ENCODE results near the gene BPIFB4. TPM values are rescaled to one million over a fixed set of nuclear protein-coding genes. Genes with fewer than 3 reads are reported as not detected.

The BPIFB4 gene
- total and polyA plus RNA-seq, 2 donors (not counting 3 experiments of a cell fraction or from before 2014, with no cell fraction given): not detected

- FAIRE-seq (no peak), DNase-seq (ENCODE audit: low read depth, low spot score) (no peak)
- Histone ChIP-seq H3K4me1 (ENCODE audit: control insufficient read depth, extremely low read depth, insufficient read depth, low read length) (no peaks in the 10 kb centered on the region), H3K9me1 (replicated peaks; ENCODE audit: control insufficient read depth, extremely low read depth, insufficient read depth, low read length) (no peaks in the 10 kb centered on the region), H3K27me3 (ENCODE audit: control insufficient read depth in 2 of 2, insufficient read depth in 2 of 2, low read length in 2 of 2) (no peaks in the 10 kb centered on the region), H3K9ac (replicated peaks; ENCODE audit: extremely low read depth, insufficient read depth, low read length) (no peak overlapping the region), H3K79me2 (ENCODE audit: control insufficient read depth, insufficient read depth, low read length) (no peaks in the 10 kb centered on the region), H3K9me3 (replicated peaks; ENCODE audit: control insufficient read depth, insufficient read depth, low read length) (no peaks in the 10 kb centered on the region), H2AFZ (ENCODE audit: low read depth, low read length) (no peak overlapping the region), H3K4me2 (ENCODE audit: insufficient read depth, low read length) (no peak overlapping the region), H3K36me3 (ENCODE audit: control insufficient read depth in 2 of 2, extremely low read depth in 1 of 2, insufficient read depth in 2 of 2, low read length in 2 of 2) (no peaks in the 10 kb centered on the region), H3K27ac (ENCODE audit: insufficient read depth, low read depth, low read length) (no peak overlapping the region), H4K20me1 (replicated peaks; ENCODE audit: control insufficient read depth, extremely low read depth, insufficient read depth, low read length) (no peaks in the 10 kb centered on the region), H3K4me3 (replicated peaks in 1 of 3; ENCODE audit: insufficient read depth in 1 of 3, low read depth in 1 of 3, low read length in 3 of 3) (no peak overlapping the region)
- dilution Hi-C loops (cut with MboI; ENCODE audit: extremely low pct_ligation_motif_present, low sequenced_read_pairs) (no loop called here), intact Hi-C loops (cut with micrococcal nuclease) (no loop called here)
- CTCF ChIA-PET: no interaction called here
- no peak for TF ChIP-seq JUN (IDR thresholded peaks at IDR 0.05; ENCODE audit: borderline replicate concordance, insufficient read depth, insufficient read length, low read depth)
- TF ChIP-seq FOS (IDR thresholded peaks at IDR 0.05; ENCODE audit: borderline replicate concordance, insufficient read depth, low read length): no peak
- no peak for TF ChIP-seq GATA2 (IDR thresholded peaks at IDR 0.05; ENCODE audit: insufficient read depth, insufficient read length, low read depth, low read length)
- no peak for TF ChIP-seq MYC (IDR thresholded peaks at IDR 0.05; ENCODE audit: low read depth, low read length)
- no peak for TF ChIP-seq POLR2A (IDR thresholded peaks at IDR 0.05; ENCODE audit: low read depth, low read length)
- POLR2A ChIA-PET: no interaction called here
- no TSS peak for BruUV-seq (replicated peaks)
Measured at GRCh38 chr20:33046412-33046811, 33.0 kb upstream of the BPIFB4 start.

DNA sequence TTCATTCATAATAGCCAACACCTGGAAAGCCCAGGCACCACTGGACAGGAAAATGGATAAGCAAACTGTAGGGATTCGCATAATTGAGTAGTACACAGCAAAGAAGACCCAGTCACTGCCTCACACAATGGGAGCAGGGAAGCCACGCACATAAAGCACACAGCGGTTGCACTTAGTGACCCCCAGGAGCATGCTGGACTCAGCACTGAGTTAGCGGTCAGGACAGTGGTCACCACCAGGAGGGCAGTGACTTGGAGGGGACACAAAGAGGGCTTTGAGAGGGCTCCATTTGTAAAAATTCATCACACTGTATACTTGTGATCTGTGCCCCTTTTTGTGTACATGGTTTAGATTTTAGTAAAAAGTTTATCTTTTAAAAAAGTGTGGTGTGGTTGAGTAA lies 28.1 kb upstream of the BPIFB4 start:
- no TSS peak for BruUV-seq (replicated peaks)
- no peak for DNase-seq (ENCODE audit: low read depth, low spot score)
- no peaks in the 10 kb centered on the region for H3K9me1 ChIP-seq (replicated peaks; ENCODE audit: control insufficient read depth, extremely low read depth, insufficient read depth, low read length)
- no peak overlapping the region for H2AFZ ChIP-seq (ENCODE audit: low read depth, low read length)
- H3K27ac ChIP-seq (ENCODE audit: insufficient read depth, low read depth, low read length): no peak overlapping the region
- TF ChIP-seq GATA2 (IDR thresholded peaks at IDR 0.05; ENCODE audit: insufficient read depth, insufficient read length, low read depth, low read length) (no peak), FOS (IDR thresholded peaks at IDR 0.05; ENCODE audit: borderline replicate concordance, insufficient read depth, low read length) (no peak), MYC (IDR thresholded peaks at IDR 0.05; ENCODE audit: low read depth, low read length) (no peak)
- TF ChIP-seq, protein P1, sequence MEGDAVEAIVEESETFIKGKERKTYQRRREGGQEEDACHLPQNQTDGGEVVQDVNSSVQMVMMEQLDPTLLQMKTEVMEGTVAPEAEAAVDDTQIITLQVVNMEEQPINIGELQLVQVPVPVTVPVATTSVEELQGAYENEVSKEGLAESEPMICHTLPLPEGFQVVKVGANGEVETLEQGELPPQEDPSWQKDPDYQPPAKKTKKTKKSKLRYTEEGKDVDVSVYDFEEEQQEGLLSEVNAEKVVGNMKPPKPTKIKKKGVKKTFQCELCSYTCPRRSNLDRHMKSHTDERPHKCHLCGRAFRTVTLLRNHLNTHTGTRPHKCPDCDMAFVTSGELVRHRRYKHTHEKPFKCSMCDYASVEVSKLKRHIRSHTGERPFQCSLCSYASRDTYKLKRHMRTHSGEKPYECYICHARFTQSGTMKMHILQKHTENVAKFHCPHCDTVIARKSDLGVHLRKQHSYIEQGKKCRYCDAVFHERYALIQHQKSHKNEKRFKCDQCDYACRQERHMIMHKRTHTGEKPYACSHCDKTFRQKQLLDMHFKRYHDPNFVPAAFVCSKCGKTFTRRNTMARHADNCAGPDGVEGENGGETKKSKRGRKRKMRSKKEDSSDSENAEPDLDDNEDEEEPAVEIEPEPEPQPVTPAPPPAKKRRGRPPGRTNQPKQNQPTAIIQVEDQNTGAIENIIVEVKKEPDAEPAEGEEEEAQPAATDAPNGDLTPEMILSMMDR (IDR thresholded peaks at IDR 0.05; ENCODE audit: extremely low read depth in 1 of 2, insufficient read depth in 1 of 2, low read depth in 1 of 2, low read length in 2 of 2): no peak
- dilution Hi-C loops (cut with MboI; ENCODE audit: extremely low pct_ligation_motif_present, low sequenced_read_pairs): no loop called here
- no peaks in the 10 kb centered on the region for H3K9me3 ChIP-seq (replicated peaks; ENCODE audit: control insufficient read depth, insufficient read depth, low read length)
- H3K4me2 ChIP-seq (ENCODE audit: insufficient read depth, low read length): no peak overlapping the region
- POLR2A ChIA-PET: no interaction called here
- no peak overlapping the region for H3K9ac ChIP-seq (replicated peaks; ENCODE audit: extremely low read depth, insufficient read depth, low read length)
- H3K79me2 ChIP-seq (ENCODE audit: control insufficient read depth, insufficient read depth, low read length): no peaks in the 10 kb centered on the region
- H4K20me1 ChIP-seq (replicated peaks; ENCODE audit: control insufficient read depth, extremely low read depth, insufficient read depth, low read length): no peaks in the 10 kb centered on the region
- no peak for FAIRE-seq
- intact Hi-C loops (cut with micrococcal nuclease): no loop called here
- H3K36me3 ChIP-seq (ENCODE audit: control insufficient read depth in 2 of 2, extremely low read depth in 1 of 2, insufficient read depth in 2 of 2, low read length in 2 of 2): no peaks in the 10 kb centered on the region
- H3K4me1 ChIP-seq (ENCODE audit: control insufficient read depth, extremely low read depth, insufficient read depth, low read length): no peaks in the 10 kb centered on the region
- no peak overlapping the region for H3K4me3 ChIP-seq (replicated peaks in 1 of 3; ENCODE audit: insufficient read depth in 1 of 3, low read depth in 1 of 3, low read length in 3 of 3)
- no peaks in the 10 kb centered on the region for H3K27me3 ChIP-seq (ENCODE audit: control insufficient read depth in 2 of 2, insufficient read depth in 2 of 2, low read length in 2 of 2)
- CTCF ChIA-PET: interaction anchor here (1.7 kb wide), 1 partner anchor 9 kb away, joined by 3 read pairs; no protein-coding TSS in a partner anchor
